ENCODE results near the gene HOXB13.

HOXB13 gene

DNA sequence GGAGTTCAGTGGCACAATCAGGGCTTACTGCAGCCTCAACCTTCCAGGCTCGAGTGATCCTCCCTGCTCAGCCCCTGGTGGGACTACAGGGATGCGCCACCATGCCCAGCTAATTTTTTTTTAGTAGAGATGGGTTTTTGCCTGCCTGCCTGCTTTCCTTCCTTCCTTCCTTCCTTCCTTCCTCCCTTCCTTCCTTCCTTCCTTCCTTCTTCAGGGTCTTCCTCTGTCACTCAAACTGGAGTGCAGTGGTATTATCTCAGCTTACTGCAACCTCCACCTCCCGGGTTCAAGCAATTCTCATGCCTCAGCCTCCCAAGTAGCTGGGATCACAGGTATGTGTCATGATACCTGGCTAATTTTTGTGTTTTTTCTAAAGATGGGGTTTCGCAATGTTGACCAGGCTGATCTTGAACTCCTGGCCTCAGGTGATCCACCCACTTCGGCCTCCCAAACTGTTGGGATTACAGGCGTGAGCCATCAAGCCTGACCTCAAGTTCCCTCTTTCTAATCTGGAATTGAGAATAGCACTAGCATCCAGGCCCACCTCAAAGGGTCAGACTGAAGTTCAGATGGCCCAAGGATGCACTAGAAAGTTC lies 51.5 kb downstream of the HOXB13 start:
- Histone ChIP-seq H3K27me3 (ENCODE audit: low read depth, low read length) (peaks cover 43% of the 10 kb centered on the region), H4K20me1 (ENCODE audit: insufficient read depth, low read length) (no peaks in the 10 kb centered on the region), H3K4me1 (ENCODE audit: low read length) (peaks cover 5% of the 10 kb centered on the region), H3K79me2 (ENCODE audit: low read length) (no peaks in the 10 kb centered on the region), H3K4me2 (ENCODE audit: low read length) (no peak overlapping the region), H3K9me3 (ENCODE audit: insufficient read depth, low read length) (no peaks in the 10 kb centered on the region), H3K4me3 (ENCODE audit: low read length) (no peak overlapping the region), H3K9ac (ENCODE audit: low read length) (no peak overlapping the region), H2AFZ (ENCODE audit: low read depth, low read length) (no peak overlapping the region), H3K27ac (ENCODE audit: low read length) (no peak overlapping the region), H3K36me3 (replicated peaks; ENCODE audit: low read depth, low read length) (no peaks in the 10 kb centered on the region)
- TF ChIP-seq, protein P1, sequence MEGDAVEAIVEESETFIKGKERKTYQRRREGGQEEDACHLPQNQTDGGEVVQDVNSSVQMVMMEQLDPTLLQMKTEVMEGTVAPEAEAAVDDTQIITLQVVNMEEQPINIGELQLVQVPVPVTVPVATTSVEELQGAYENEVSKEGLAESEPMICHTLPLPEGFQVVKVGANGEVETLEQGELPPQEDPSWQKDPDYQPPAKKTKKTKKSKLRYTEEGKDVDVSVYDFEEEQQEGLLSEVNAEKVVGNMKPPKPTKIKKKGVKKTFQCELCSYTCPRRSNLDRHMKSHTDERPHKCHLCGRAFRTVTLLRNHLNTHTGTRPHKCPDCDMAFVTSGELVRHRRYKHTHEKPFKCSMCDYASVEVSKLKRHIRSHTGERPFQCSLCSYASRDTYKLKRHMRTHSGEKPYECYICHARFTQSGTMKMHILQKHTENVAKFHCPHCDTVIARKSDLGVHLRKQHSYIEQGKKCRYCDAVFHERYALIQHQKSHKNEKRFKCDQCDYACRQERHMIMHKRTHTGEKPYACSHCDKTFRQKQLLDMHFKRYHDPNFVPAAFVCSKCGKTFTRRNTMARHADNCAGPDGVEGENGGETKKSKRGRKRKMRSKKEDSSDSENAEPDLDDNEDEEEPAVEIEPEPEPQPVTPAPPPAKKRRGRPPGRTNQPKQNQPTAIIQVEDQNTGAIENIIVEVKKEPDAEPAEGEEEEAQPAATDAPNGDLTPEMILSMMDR (IDR thresholded peaks at IDR 0.05; ENCODE audit: low read depth, low read length), result no peak
- TF ChIP-seq EZH2phosphoT487 (IDR thresholded peaks at IDR 0.05; ENCODE audit: low read depth), result no peak

Data from OCI-LY3 (cell line).